Small intestine (tissue), 16 donors: Measurements from ENCODE around the gene EEF1A1. TPM values are rescaled to one million over a fixed set of nuclear protein-coding genes. Genes with fewer than 3 reads are reported as not detected.
"Not testable (repeated sequence)": the region's sequence is repeated elsewhere in the genome, so short reads cannot be mapped to it uniquely, and the experiment has no call there.

Experiments
- DNase-seq, 2 donors: peaks; one replicate each; pipeline versions ENCODE4 v3.0.0 to v3.0.0-alpha.2; 2013
- FAIRE-seq: peaks from 2 replicates; lab custom pipeline; 2012; peaks lifted over from hg19 to GRCh38; lab: Jason Lieb, UNC
- H3K27ac ChIP-seq, 3 donors: one replicate each; pipeline ENCODE4 v1.5.1; 2013; ENCODE audit warnings: low read length in 2 of 3, mild to moderate bottlenecking in 2 of 3, control low read depth in 1 of 3, inconsistent platforms in 1 of 3, low read depth in 1 of 3, moderate library complexity in 1 of 3
- H3K27me3 ChIP-seq, 3 donors: one replicate each; pipeline ENCODE4 v1.6.1; 2013; ENCODE audit warnings: low read length in 3 of 3, inconsistent platforms in 1 of 3; ENCODE audit not compliant: control insufficient read depth in 3 of 3, insufficient read depth in 3 of 3
- H3K36me3 ChIP-seq, 3 donors: one replicate each; pipeline ENCODE4 v1.6.1; 2013; ENCODE audit warnings: low read length in 3 of 3, inconsistent platforms in 1 of 3, low read depth in 1 of 3, mild to moderate bottlenecking in 1 of 3, moderate library complexity in 1 of 3; ENCODE audit not compliant: control insufficient read depth in 3 of 3, insufficient read depth in 2 of 3
- H3K4me1 ChIP-seq, 3 donors: one replicate each; pipeline ENCODE4 v1.6.1; 2013; ENCODE audit warnings: low read length in 2 of 3, inconsistent platforms in 1 of 3, low read depth in 1 of 3, mild to moderate bottlenecking in 1 of 3, moderate library complexity in 1 of 3; ENCODE audit not compliant: control insufficient read depth in 3 of 3, insufficient read depth in 2 of 3
- H3K4me3 ChIP-seq, 3 donors: one replicate each; pipeline ENCODE4 v1.5.1; 2013; ENCODE audit warnings: low read length in 3 of 3, control low read depth in 1 of 3, inconsistent platforms in 1 of 3, low read depth in 1 of 3, mild to moderate bottlenecking in 1 of 3, moderate library complexity in 1 of 3
- H3K9me3 ChIP-seq, 2 donors: one replicate each; pipeline ENCODE4 v1.6.1; 2013; ENCODE audit warnings: low read depth in 1 of 2, low read length in 1 of 2; ENCODE audit not compliant: control insufficient read depth in 2 of 2, insufficient read depth in 1 of 2
- WGBS, 3 donors: extraction: QIAGEN DNeasy Blood & Tissue Kit; methylation state at CpG; one replicate each; pipeline ENCODE4 v1.1.7; 2013; 5-methylcytosine and 5-hydroxymethylcytosine counted together
- long read RNA-seq, 10 donors: transcript quantifications; one replicate each; lab custom pipeline, GENCODE V29; 2026
- polyA plus RNA-seq, 4 donors: library from polyadenylated mRNA; stranded (reverse) in 3 of 4; unstranded in 1 of 4; fragments of 200-250 nt in 3 of 4; fragments of 120-200 nt in 1 of 4; gene quantifications; one replicate each; pipeline versions ENCODE4 v1.2.1 to v1.2.3, GENCODE V29; 2013
- donor health status: healthy with polysubstance abuse.
- donor health status: control.
- donor health status: control.
- donor health status: Bipolar disorder and iron deficiency.
- donor health status: healthy.

The EEF1A1 gene
- polyA plus RNA-seq: over 10,000 TPM in 2 of 4 donors, 1,000 to 10,000 TPM in 2; 6,538 to 18,065 (median 11,106) TPM
- long read RNA-seq, donor 1, full-length matches to known transcripts: 14,713 of 22,549 reads
- long read RNA-seq, donor 1, partial matches to known transcripts: 6,966 of 22,549 reads
- long read RNA-seq, donor 1, other reads (novel, unspliced or antisense): 870 of 22,549 reads
- long read RNA-seq, donor 2, full-length matches to known transcripts: 2,740 of 4,169 reads
- long read RNA-seq, donor 2, partial matches to known transcripts: 1,143 of 4,169 reads
- long read RNA-seq, donor 2, other reads (novel, unspliced or antisense): 286 of 4,169 reads
- long read RNA-seq, donor 3, full-length matches to known transcripts: 3,120 of 8,085 reads
- long read RNA-seq, donor 3, partial matches to known transcripts: 4,704 of 8,085 reads
- long read RNA-seq, donor 3, other reads (novel, unspliced or antisense): 261 of 8,085 reads
- long read RNA-seq, donor 4, full-length matches to known transcripts: 152 of 239 reads
- long read RNA-seq, donor 4, partial matches to known transcripts: 82 of 239 reads
- long read RNA-seq, donor 4, other reads (novel, unspliced or antisense): 5 of 239 reads
- long read RNA-seq, donor 5, full-length matches to known transcripts: 639 of 2,925 reads
- long read RNA-seq, donor 5, partial matches to known transcripts: 2,241 of 2,925 reads
- long read RNA-seq, donor 5, other reads (novel, unspliced or antisense): 45 of 2,925 reads
- long read RNA-seq, donor 6, full-length matches to known transcripts: 4,879 of 7,715 reads
- long read RNA-seq, donor 6, partial matches to known transcripts: 2,425 of 7,715 reads
- long read RNA-seq, donor 6, other reads (novel, unspliced or antisense): 411 of 7,715 reads
- long read RNA-seq, donor 7, full-length matches to known transcripts: 5,685 of 8,677 reads
- long read RNA-seq, donor 7, partial matches to known transcripts: 2,504 of 8,677 reads
- long read RNA-seq, donor 7, other reads (novel, unspliced or antisense): 488 of 8,677 reads
- long read RNA-seq, donor 8, full-length matches to known transcripts: 726 of 1,141 reads
- long read RNA-seq, donor 8, partial matches to known transcripts: 356 of 1,141 reads
- long read RNA-seq, donor 8, other reads (novel, unspliced or antisense): 59 of 1,141 reads
- long read RNA-seq, donor 9, full-length matches to known transcripts: 1,186 of 2,043 reads
- long read RNA-seq, donor 9, partial matches to known transcripts: 776 of 2,043 reads
- long read RNA-seq, donor 9, other reads (novel, unspliced or antisense): 81 of 2,043 reads
- long read RNA-seq, donor 10, full-length matches to known transcripts: 8,053 of 11,915 reads
- long read RNA-seq, donor 10, partial matches to known transcripts: 2,985 of 11,915 reads
- long read RNA-seq, donor 10, other reads (novel, unspliced or antisense): 877 of 11,915 reads

GRCh38 chr6:73520688-73521350, at the start of gene EEF1A1:
Gene EEF1A1, minus strand, starts transcription at chr6:73521032. Its CDS starts 1,006 bp downstream, at chr6:73520026.
- FAIRE-seq (no peak), DNase-seq (peak in 1 of 2 donors; percentile 100)
- Histone ChIP-seq H3K27ac (peak within 1 kb of the TSS; percentile 97 to 100 (median 98)), H3K9me3 (no peaks in the 10 kb centered on the region), H3K36me3 (peaks cover 2 to 28% (median 9%) of the 10 kb centered on the region in 3 donors), H3K4me3 (peak within 1 kb of the TSS; percentile 94 to 99 (median 99)), H3K4me1 (peaks cover 0 to 9% (median 0%) of the 10 kb centered on the region in 3 donors), H3K27me3 (no peaks in the 10 kb centered on the region)
- WGBS, 3 donors: 0 to 1% (median 0%) methylated on average over 53 of the region's 53 CpGs

- FAIRE-seq: no peak
- peaks cover 0 to 11% (median 0%) of the 10 kb centered on the region in 3 donors for H3K4me1 ChIP-seq
- WGBS, 3 donors: 73 to 87% (median 85%) methylated on average over 5 of the region's 5 CpGs
Observed at GRCh38 chr6:73569121-73569520, 48.3 kb upstream of the EEF1A1 start.

GRCh38 chr6:73566954-73567591, 46.2 kb upstream of the EEF1A1 start:
- Histone ChIP-seq H3K27ac (peak overlapping the region; percentile 58 to 71 (median 71)), H3K4me3 (no peak overlapping the region), H3K36me3 (no peaks in the 10 kb centered on the region), H3K27me3 (no peaks in the 10 kb centered on the region), H3K4me1 (peaks cover 0 to 11% (median 0%) of the 10 kb centered on the region in 3 donors), H3K9me3 (no peaks in the 10 kb centered on the region)
- peak; percentile 96 for DNase-seq
- FAIRE-seq: no peak
- 14 to 54% (median 29%) methylated on average over 8 of the region's 8 CpGs for WGBS, 3 donors

More at GRCh38 chr6:73569121-73569520, 48.3 kb upstream of the EEF1A1 start:
- Histone ChIP-seq H3K4me3 (no peak overlapping the region), H3K27me3 (no peaks in the 10 kb centered on the region), H3K27ac (no peak overlapping the region), H3K36me3 (no peaks in the 10 kb centered on the region), H3K9me3 (no peaks in the 10 kb centered on the region)
- DNase-seq: no peak

- not testable (repeated sequence) for FAIRE-seq, H3K4me3 ChIP-seq, H3K9me3 ChIP-seq, H3K27me3 ChIP-seq, DNase-seq, H3K36me3 ChIP-seq
- H3K27ac ChIP-seq: peak overlapping the region in 1 of 3 donors; percentile 71
- H3K4me1 ChIP-seq: peaks cover 0 to 11% (median 0%) of the 10 kb centered on the region in 3 donors
- 93 to 95% (median 94%) methylated on average over 2 of the region's 2 CpGs for WGBS, 3 donors
Observed at GRCh38 chr6:73566486-73566871, 45.6 kb upstream of the EEF1A1 start.

GRCh38 chr6:73565767-73566485, 45.1 kb upstream of the EEF1A1 start:
- H3K36me3 ChIP-seq: no peaks in the 10 kb centered on the region
- H3K27ac ChIP-seq: no peak overlapping the region
- peaks cover 0 to 11% (median 0%) of the 10 kb centered on the region in 3 donors for H3K4me1 ChIP-seq
- 96 to 98% (median 96%) methylated on average over 11 of the region's 11 CpGs for WGBS, 3 donors
- H3K4me3 ChIP-seq: no peak overlapping the region
- no peaks in the 10 kb centered on the region for H3K9me3 ChIP-seq
- no peaks in the 10 kb centered on the region for H3K27me3 ChIP-seq
- DNase-seq (no peak), FAIRE-seq (no peak)

GRCh38 chr6:73564578-73565345, 43.9 kb upstream of the EEF1A1 start:
- Histone ChIP-seq H3K4me1 (peaks cover 0 to 11% (median 0%) of the 10 kb centered on the region in 3 donors), H3K4me3 (no peak overlapping the region), H3K36me3 (no peaks in the 10 kb centered on the region), H3K9me3 (no peaks in the 10 kb centered on the region), H3K27me3 (no peaks in the 10 kb centered on the region), H3K27ac (no peak overlapping the region)
- WGBS, 3 donors: 93 to 95% (median 94%) methylated on average over 17 of the region's 17 CpGs
- DNase-seq (no peak), FAIRE-seq (no peak)
